GM23248 (cell line): ENCODE results near the gene TNFAIP8L3.

Experiments
- EZH2 ChIP-seq: fragments of 200-600 bp; sonication (generic); IDR thresholded peaks from 2 replicates; pipeline ENCODE4 v1.6.1; 2018; ENCODE audit warnings: antibody characterized with exemption, mild to moderate bottlenecking; ENCODE audit not compliant: insufficient read depth, poor library complexity, severe bottlenecking
- EZH2phosphoT487 ChIP-seq: fragments of 200-600 bp; sonication (generic); IDR thresholded peaks from 2 replicates; pipeline ENCODE4 v1.6.1; 2018; ENCODE audit warnings: antibody characterized with exemption, moderate library complexity, mild to moderate bottlenecking, low read depth; ENCODE audit not compliant: insufficient read depth

DNA sequence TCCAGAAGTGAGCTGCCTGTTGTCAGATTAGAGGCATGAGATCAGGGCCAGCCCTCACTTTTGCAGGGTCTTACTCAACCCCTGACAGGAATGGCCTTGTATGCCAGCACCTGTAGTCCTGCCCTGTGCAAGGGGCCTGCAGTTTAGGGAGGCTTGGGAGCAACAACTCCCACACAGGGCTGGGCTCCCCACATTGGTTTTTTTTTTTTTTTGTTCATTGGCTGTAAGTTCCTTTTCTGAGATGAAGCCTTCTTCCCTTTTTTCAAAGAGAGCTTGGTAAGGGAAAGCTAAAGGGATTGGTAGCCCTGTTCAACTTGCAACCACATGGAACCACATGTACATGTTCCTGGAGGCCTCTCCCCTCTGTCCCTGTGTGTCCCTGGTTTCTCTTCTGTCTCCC lies 46.4 kb downstream of the TNFAIP8L3 start:
- TF ChIP-seq EZH2, result no peak
- TF ChIP-seq EZH2phosphoT487, result no peak
